ENCODE measurements around the gene NME5. TPM values are rescaled to one million over a fixed set of nuclear protein-coding genes. Genes with fewer than 3 reads are reported as not detected.
A peak's percentile ranks its signal among the peaks of the same experiment; 100 is the strongest.

Gene NME5
- total RNA-seq, 1 experiment from 2014 or later, result 0.44 TPM

- no peaks in the 10 kb centered on the region for H4K20me1 ChIP-seq (ENCODE audit: low read length)
- DNase-seq, result peak; percentile 4
- H3K36me3 ChIP-seq (ENCODE audit: low read depth, low read length), result no peaks in the 10 kb centered on the region
- CTCF ChIA-PET, result no interaction called here
- H2AFZ ChIP-seq (ENCODE audit: low read length), result no peak overlapping the region
- H3K4me2 ChIP-seq (ENCODE audit: low read length), result no peak overlapping the region
- H3K79me2 ChIP-seq (ENCODE audit: low read length), result no peaks in the 10 kb centered on the region
- H3K27ac ChIP-seq (ENCODE audit: low read length), result no peak overlapping the region
- H3K9me3 ChIP-seq (ENCODE audit: low read length), result no peaks in the 10 kb centered on the region
- BruUV-seq (replicated peaks), result no TSS peak
- H3K4me3 ChIP-seq (ENCODE audit: low read length), result no peak overlapping the region
- ATAC-seq, result no peak
- H3K9ac ChIP-seq (ENCODE audit: low read length), result no peak overlapping the region
- H3K27me3 ChIP-seq (ENCODE audit: low read length), result no peaks in the 10 kb centered on the region
- intact Hi-C loops (cut with micrococcal nuclease), result no loop called here
- H3K4me1 ChIP-seq (ENCODE audit: insufficient read depth, low read length), result no peaks in the 10 kb centered on the region
- POLR2A ChIA-PET (ENCODE audit: unreplicated experiment), result no interaction called here
- TF ChIP-seq EZH2 (IDR thresholded peaks at IDR 0.05; ENCODE audit: low read length, unreplicated experiment) (no peak), EZH2phosphoT487 (IDR thresholded peaks at IDR 0.05; ENCODE audit: borderline replicate concordance, low read length) (no peak)
- TF ChIP-seq, protein P1, sequence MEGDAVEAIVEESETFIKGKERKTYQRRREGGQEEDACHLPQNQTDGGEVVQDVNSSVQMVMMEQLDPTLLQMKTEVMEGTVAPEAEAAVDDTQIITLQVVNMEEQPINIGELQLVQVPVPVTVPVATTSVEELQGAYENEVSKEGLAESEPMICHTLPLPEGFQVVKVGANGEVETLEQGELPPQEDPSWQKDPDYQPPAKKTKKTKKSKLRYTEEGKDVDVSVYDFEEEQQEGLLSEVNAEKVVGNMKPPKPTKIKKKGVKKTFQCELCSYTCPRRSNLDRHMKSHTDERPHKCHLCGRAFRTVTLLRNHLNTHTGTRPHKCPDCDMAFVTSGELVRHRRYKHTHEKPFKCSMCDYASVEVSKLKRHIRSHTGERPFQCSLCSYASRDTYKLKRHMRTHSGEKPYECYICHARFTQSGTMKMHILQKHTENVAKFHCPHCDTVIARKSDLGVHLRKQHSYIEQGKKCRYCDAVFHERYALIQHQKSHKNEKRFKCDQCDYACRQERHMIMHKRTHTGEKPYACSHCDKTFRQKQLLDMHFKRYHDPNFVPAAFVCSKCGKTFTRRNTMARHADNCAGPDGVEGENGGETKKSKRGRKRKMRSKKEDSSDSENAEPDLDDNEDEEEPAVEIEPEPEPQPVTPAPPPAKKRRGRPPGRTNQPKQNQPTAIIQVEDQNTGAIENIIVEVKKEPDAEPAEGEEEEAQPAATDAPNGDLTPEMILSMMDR (conservative IDR thresholded peaks at IDR 0.05; ENCODE audit: low read depth, low read length), result no peak
- H3K9me2 ChIP-seq (replicated peaks; ENCODE audit: low read length), result no peaks in the 10 kb centered on the region
- no peaks in the 10 kb centered on the region for H3F3A ChIP-seq (ENCODE audit: low read length, unreplicated experiment)
Observed at GRCh38 chr5:138096997-138097828, 42.0 kb downstream of the NME5 start.

GRCh38 chr5:138096363-138096762, 42.9 kb downstream of the NME5 start:
- no peaks in the 10 kb centered on the region for H3K4me1 ChIP-seq (ENCODE audit: insufficient read depth, low read length)
- H3K27me3 ChIP-seq (ENCODE audit: low read length), result no peaks in the 10 kb centered on the region
- H3K4me3 ChIP-seq (ENCODE audit: low read length), result no peak overlapping the region
- no peaks in the 10 kb centered on the region for H3K9me2 ChIP-seq (replicated peaks; ENCODE audit: low read length)
- H3K9ac ChIP-seq (ENCODE audit: low read length), result no peak overlapping the region
- no peak overlapping the region for H3K27ac ChIP-seq (ENCODE audit: low read length)
- H3K9me3 ChIP-seq (ENCODE audit: low read length), result no peaks in the 10 kb centered on the region
- no peaks in the 10 kb centered on the region for H4K20me1 ChIP-seq (ENCODE audit: low read length)
- TF ChIP-seq EZH2 (IDR thresholded peaks at IDR 0.05; ENCODE audit: low read length, unreplicated experiment) (no peak), EZH2phosphoT487 (IDR thresholded peaks at IDR 0.05; ENCODE audit: borderline replicate concordance, low read length) (no peak)
- TF ChIP-seq, protein P1 (conservative IDR thresholded peaks at IDR 0.05; ENCODE audit: low read depth, low read length), result no peak
- H2AFZ ChIP-seq (ENCODE audit: low read length), result no peak overlapping the region
- H3K4me2 ChIP-seq (ENCODE audit: low read length), result no peak overlapping the region
- no peaks in the 10 kb centered on the region for H3K79me2 ChIP-seq (ENCODE audit: low read length)
- intact Hi-C loops (cut with micrococcal nuclease), result no loop called here
- H3K36me3 ChIP-seq (ENCODE audit: low read depth, low read length), result no peaks in the 10 kb centered on the region
- ChIA-PET CTCF (no interaction called here), POLR2A (ENCODE audit: unreplicated experiment) (no interaction called here)
- no peak for ATAC-seq
- no peaks in the 10 kb centered on the region for H3F3A ChIP-seq (ENCODE audit: low read length, unreplicated experiment)
- BruUV-seq (replicated peaks), result no TSS peak
- DNase-seq, result no peak

Measured in PC-3 (cell line).